Hematopoietic multipotent progenitor cell treated with erythropoietin and hydrocortisone succinate and interleukin-3 and kit ligand, for 8 days (in vitro differentiated cells): ENCODE measurements around the gene C10orf143.
"Not testable (repeated sequence)": the region's sequence is repeated elsewhere in the genome, so short reads cannot be mapped to it uniquely, and the experiment has no call there.

Source experiments
- DNase-seq: peaks from one replicate; pipeline ENCODE4 v3.0.0-alpha.2; 2015

The C10orf143 gene

GRCh38 chr10:130027716-130028464 lies 82.7 kb downstream of the C10orf143 start:
- no peak for DNase-seq

DNA sequence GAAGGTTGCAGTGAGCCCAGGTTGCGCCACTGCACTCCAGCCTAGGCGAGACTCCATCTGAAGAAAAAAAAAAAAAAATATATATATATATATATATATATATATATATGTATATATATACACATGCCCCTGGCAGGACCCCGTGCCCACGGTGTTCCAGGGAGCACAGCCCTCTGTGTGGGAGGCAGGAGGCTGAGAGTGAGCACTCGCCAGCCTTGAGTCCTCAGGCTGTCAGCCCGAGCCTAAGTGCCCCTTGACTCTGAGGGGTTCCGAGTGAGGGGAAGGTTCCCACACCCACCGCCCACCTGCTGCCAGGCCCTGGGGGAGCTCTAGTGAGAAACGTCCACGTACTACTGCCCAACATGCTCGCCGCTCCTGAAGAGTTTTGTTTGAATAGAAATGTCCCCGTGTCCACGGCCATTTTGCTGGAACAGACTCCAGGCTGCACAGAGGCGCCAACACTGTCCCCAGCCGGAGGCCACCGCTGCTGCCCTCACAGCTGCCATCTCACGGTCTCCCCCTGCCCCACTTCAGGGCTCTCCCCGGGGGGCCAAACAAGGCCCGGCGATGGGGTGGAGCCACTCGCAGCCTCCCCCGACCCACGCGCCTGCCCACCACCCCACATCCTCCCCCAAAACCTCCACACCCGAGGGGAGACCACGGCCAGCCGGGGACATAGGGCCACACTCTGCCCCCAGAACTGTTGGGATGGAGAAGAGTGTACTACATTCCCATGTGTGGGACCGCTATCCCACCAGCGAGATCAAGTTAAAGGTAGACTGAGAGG lies 83.8 kb downstream of the C10orf143 start:
- DNase-seq: no peak

- no peak for DNase-seq
Measured at GRCh38 chr10:130025811-130026485, 84.7 kb downstream of the C10orf143 start.

DNA sequence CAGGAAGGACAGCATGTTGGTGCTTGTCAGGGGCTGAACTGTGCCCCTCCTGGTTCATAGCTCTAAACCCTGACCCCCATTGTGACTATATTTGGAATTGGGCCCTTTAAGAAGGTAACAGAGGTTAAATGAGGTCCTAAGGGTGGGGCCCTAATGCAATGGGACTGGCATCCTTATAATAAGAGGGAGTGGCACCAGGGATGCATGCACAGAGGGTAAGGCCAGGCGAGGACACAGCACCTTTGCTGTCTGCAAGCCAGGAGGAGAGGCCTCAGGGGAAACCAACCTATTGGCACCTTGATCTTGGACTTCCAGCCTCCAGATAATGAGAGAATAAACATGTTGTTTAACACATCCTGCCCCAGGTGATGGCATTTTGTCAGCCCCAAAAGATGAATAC lies 85.3 kb downstream of the C10orf143 start:
- DNase-seq: no peak

- DNase-seq: no peak
Measured at GRCh38 chr10:130024779-130025325, 85.8 kb downstream of the C10orf143 start.

DNA sequence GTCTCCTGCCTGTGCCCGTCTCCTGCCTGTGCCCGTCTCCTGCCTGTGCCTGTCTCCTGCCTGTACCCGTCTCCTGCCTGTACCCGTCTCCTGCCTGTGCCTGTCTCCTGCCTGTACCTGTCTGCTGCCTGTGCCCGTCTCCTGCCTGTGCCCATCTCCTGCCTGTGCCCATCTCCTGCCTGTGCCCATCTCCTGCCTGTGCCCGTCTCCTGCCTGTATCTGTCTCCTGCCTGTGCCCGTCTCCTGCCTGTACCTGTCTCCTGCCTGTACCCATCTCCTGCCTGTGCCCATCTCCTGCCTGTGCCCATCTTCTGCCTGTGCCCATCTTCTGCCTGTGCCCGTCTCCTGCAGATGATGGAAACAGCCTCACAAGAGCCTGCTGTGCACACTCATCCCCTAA lies 86.3 kb downstream of the C10orf143 start:
- DNase-seq: not testable (repeated sequence)

- no peak for DNase-seq
Measured at GRCh38 chr10:130023454-130024230, 87.0 kb downstream of the C10orf143 start.

DNA sequence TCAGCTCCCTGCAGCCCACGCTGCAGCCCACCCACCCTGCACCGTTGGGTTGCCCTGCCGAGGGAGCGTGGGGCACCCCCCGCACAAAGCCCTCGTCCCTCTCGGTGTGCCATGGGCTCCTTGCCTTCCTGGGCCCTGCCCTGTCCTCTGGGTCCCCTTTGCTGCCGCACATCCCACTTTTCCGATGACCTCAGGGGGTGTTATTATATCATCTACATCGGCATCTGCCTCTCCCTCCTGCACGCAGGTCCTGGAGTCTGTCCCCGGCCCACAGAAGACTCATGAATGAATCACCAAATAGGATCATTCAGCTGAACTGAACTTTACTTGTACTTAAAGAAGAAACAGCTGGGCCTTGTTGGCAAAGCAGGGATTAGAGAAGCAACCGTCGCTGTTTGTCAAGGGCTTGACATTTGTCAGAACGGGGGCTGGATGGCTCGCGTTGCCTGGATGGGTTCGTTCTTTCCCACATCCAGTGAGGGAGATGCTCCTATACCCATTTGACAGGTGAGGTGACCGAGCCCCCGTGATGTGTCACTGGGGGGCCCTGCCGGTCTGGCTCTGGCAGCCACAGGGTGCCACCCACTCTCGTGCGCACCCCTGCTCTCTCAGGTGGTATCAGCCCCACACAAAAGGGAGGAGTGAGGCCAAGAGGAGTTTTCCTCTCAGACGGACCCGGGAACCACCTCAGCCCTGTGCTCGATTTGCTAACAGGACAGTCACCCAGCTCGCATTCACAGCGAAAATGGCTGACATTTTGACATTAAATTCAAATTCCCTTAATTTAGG lies 87.9 kb downstream of the C10orf143 start:
- DNase-seq: no peak

DNA sequence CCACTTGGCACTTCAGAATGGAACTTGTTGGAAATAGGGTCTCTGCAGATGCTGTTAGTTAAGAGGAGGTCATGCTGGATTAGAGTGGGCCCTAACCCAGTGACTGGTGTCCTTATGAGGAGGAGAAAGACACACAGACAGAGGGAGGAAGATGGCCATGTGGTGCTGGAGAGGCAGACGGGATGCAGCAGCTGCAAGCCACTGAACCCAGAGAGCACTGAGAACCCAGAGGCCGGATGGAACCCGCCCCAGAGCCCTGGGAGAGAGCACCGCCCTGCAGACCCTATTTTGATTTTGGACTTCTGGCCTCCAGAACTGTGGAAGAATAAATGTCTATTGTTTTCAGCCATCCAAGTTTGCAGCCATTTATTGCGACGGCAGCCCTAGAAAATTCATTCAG lies 88.5 kb downstream of the C10orf143 start:
- DNase-seq: no peak

DNA sequence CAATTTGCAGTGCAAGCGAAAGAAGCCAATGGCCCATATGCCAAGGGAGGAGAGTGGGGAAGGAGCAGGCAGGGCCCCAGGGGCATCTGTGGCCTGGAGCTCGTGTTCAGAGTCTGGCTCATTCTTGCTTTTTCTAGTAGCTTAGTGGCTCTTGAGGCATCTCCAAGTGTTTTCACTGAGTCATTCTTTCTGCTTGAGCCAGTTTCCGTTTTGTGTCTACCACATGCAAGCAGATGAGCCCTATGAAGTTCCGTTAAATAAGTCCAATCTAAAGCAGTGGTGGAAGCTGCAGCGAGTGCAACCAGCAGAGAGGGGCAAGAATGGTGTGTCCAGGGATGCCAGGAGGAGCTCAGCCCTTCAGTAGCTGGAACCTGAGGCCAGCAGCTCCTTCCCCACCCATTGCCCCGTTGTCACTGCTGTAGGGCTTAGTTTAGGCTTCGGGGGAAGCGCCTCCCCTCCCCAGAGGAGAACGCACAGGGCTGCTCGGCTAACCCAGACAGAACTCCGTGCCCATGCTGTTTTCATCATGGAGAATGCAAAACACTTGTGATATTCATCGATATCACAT lies 89.2 kb downstream of the C10orf143 start:
- DNase-seq: no peak

- DNase-seq: no peak
Measured at GRCh38 chr10:130020651-130021382, 89.8 kb downstream of the C10orf143 start.

- no peak for DNase-seq
Measured at GRCh38 chr10:130018730-130019185, 91.9 kb downstream of the C10orf143 start.

GRCh38 chr10:130018265-130018664 lies 92.4 kb downstream of the C10orf143 start:
- no peak for DNase-seq

- no peak for DNase-seq
Measured at GRCh38 chr10:130017631-130018022, 93.0 kb downstream of the C10orf143 start.

DNA sequence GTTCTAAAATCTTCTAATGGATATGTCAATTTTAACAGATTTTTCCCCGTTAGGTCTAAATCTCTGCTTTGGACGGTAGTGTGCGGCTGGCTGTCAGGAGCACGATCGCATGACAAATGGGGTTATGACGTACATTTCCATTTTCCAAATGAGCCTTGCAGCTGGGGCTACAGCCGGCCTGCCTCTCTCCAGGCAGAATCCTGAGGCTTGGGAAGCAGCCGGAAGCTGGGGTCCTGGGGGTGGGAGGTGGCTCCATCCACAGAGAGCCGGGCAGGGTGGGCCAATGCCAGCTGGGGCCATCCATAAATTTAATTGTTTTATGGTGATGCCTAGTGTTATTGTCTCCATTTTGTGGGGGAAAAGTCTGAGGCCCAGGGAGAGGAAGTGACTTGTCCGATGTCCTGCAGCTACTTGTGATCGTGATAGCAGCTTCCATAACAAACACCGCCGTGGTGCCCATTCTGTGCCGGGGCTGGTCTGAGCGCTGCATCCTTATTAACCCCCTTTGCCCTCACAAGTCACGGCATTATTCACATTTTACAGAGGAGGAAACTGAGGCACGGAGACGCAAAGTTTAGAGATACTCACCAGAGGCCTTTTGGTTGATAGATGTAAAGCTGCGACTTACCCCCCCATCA lies 93.5 kb downstream of the C10orf143 start:
- DNase-seq: no peak

- DNase-seq: no peak
Measured at GRCh38 chr10:130016095-130016494, 94.5 kb downstream of the C10orf143 start.

- no peak for DNase-seq
Measured at GRCh38 chr10:130015075-130015695, 95.4 kb downstream of the C10orf143 start.

DNA sequence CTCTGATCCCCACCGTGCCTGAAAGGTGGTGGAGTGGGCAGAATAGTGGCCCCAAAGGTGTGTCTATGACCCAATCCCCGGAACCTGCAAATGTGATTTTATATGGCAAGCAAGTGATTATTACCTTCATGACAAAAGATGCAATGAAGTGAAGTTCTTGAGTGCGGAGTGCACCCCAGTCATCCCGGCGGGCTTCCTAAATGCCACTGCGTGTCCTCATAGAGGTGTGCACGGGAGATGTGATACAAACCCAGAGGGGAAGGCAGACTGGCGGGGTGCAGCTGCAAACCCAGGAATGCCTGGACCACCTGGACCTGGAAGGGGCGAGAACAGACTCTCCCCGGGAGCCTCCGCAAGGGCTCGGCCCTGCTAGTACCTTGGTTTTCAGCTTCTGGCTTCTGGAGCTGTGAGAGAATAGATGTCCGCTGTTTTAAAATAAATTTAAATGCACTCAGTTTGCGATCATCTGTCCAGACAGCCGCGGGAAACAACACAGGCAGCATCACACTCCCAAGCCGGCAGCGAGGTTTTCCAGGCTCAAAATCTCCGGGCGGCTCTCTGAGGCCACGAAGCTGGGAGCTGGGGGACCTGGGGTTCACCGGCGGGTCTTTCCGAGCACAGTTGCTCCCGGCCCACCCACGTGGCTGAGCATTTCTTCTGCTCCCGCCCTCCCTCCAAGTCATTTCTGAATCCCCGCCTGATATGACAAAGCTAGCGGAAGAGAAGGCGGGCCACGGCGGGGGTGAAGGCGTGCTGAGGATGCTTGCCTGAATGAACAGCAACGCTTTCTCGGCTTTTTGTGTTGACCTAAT lies 96.2 kb downstream of the C10orf143 start:
- no peak for DNase-seq
